VCaP (cell line): Measurements from ENCODE around the gene VSTM2B.

Experiments
- H3K27ac ChIP-seq: fragments of 450-650 bp; 2 replicates; pipeline ENCODE4 v1.5.1; 2017
- TF ChIP-seq, protein P1 (sequence below): fragments of 450-650 bp; conservative IDR thresholded peaks from 2 replicates; pipeline ENCODE4 v1.5.1; 2017; ENCODE audit warnings: mild to moderate bottlenecking, moderate library complexity

The VSTM2B gene

DNA sequence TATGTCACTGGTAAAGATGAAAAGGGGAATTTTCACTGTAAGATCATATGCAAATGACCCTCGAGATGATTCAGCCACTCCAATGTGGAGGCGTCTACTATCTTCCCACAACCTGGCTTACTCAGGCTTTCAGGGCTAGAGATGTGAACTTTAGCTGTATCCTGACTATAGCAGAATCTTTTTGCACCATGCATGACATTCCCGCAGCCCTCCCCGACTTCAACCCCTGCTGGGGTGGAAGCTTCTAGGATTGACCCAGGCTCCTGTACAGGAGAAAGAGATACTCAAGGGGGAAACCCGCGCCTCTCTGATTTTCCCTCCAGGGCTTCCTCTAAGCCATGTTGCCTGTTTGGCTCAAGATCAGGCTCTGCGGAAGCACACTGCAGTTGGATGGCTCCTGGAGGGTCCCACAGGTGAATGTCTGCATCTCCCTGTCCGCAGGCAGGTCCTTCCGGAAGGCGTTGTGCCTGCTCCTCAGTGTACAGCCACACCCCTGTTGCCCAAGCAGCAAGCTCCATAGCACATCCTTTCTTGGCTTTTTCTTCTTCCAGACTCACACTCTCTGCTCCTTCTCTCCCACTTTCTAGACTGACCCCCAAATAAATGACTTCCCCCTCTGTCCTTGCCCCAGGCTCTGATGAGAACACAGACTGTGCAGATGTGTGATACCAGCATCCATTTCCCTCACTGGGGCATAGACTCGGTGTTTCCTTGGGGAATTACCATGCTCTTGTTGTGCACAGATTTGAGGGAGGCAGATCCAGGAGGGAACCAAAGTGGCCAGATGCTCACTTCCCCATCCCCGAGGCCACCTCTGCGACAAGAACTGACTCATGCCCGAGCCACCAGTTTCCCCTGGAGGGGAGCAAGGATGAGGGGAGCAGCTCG is 51.2 kb downstream of the VSTM2B start:
- TF ChIP-seq, protein P1, sequence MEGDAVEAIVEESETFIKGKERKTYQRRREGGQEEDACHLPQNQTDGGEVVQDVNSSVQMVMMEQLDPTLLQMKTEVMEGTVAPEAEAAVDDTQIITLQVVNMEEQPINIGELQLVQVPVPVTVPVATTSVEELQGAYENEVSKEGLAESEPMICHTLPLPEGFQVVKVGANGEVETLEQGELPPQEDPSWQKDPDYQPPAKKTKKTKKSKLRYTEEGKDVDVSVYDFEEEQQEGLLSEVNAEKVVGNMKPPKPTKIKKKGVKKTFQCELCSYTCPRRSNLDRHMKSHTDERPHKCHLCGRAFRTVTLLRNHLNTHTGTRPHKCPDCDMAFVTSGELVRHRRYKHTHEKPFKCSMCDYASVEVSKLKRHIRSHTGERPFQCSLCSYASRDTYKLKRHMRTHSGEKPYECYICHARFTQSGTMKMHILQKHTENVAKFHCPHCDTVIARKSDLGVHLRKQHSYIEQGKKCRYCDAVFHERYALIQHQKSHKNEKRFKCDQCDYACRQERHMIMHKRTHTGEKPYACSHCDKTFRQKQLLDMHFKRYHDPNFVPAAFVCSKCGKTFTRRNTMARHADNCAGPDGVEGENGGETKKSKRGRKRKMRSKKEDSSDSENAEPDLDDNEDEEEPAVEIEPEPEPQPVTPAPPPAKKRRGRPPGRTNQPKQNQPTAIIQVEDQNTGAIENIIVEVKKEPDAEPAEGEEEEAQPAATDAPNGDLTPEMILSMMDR = no peak
- no peak overlapping the region for H3K27ac ChIP-seq

DNA sequence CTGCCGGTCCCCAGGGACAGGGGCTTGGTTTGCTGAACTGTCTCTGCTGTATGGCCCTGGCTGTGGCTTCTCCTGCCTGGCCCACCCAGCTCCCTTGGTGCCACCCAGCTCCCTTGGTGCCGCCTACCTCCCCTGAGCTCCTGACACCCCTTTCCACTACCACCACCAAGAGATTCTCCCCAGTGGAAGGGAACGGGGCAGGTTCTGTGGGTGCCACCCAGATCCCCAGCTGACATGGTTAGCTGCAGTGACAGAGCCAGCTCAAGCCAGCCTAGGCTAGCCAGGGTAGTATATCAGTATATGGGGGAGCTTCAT is 51.8 kb downstream of the VSTM2B start:
- TF ChIP-seq, protein P1 = no peak
- H3K27ac ChIP-seq = no peak overlapping the region

DNA sequence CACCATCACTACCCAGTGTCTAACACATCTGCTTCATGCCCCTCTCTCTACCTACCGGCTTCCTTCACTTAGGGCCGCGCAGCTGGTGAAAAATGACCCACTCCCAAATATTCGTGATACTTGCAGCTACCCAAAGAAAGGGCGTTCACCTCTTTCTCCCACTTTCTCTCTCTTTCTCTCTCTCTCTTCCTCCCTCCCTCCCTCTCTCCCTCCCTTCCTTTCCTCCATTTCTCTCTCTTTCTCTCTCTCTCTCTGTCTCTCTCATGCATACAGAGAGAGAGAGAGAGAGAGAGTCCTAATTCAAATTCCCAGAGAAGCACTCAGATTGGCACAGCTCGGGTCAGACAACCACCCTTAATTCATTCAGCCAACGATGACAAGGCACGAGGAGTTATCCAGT is 52.6 kb downstream of the VSTM2B start:
- no peak overlapping the region for H3K27ac ChIP-seq
- TF ChIP-seq, protein P1 = no peak

DNA sequence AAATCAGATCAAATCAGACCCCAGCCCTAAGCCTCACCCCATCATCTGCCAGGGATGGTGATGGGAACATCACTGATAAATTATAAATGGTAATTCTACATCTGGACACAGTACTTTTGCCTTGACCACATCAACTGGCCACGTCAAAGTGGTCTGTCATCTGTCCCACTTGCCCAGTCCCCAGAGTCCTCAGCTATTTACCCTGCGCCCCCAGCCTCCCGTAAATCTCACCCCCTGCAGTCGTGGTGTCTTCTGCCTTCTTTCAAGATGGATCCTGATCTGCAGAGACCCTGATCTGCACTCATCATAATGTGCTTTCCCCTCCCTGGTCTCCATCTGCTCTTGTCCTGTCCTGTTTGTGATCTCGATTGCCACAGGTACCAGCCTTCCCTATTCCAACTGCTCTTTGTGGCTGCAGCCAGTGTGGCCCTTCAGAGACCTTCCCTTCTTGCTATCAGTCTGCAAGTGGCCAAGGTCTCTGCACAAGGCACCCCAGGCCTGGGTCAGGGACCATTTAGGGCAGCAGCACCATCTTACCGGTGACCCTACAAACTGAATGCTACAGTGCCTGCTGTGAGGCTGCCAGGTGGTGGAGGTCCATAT is 53.6 kb downstream of the VSTM2B start:
- TF ChIP-seq, protein P1 = no peak
- no peak overlapping the region for H3K27ac ChIP-seq

DNA sequence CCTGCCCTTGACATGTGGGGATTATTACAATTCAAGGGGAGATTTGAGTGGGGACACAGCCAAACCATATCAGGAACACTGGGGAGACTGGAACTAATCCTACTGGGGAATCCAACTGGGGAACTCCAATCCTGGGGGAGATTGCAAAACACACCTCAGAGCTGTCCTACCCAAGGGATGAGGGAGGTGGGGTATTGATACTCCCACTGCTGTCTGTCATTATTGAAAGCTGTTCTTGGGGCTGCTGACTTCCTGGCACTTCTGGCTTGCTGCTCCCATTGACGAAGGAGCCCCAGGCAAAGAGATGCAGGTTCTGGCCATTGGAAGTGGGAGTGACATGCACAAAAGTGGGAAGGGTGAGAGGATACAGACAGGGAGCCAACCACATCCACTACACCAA is 55.6 kb downstream of the VSTM2B start:
- TF ChIP-seq, protein P1 = no peak
- H3K27ac ChIP-seq = no peak overlapping the region

DNA sequence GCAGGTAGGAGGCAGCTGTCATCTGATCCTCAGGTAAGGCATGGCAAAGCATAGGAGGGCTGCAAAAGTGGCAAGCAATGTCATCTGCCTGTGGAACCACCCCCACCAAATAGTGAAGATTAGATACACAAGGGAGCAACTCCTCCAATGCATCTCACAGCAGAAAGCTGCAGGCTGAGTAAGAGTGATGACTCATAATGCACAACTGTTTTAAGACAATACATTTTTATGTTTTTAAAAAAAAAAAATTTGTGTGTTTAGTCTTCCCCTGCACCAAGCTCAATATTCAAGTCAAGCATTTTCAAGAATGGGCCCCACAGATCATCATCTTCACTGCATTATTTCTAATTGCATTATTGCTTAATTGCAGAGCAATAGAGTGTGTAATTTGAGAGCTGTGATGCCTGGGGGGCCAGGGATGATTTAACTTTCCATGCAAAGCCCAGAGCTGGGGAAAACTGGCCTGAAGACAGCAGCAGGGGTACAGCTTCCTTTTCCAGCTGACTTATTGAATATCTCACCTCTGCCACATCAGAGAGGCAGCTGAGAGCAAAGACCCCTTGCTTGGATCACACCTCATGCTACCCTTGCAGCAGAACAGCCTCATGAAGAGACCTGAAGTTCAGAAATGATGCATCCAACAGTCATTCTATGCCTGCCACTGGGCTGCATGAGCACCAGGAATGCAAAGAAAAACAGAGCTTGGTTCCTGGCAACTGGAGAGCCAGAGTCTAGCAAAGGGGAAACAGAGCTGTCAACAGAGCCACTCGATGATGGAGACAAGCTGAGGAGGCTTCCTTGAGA is 57.6 kb downstream of the VSTM2B start:
- H3K27ac ChIP-seq = no peak overlapping the region
- TF ChIP-seq, protein P1 = no peak

DNA sequence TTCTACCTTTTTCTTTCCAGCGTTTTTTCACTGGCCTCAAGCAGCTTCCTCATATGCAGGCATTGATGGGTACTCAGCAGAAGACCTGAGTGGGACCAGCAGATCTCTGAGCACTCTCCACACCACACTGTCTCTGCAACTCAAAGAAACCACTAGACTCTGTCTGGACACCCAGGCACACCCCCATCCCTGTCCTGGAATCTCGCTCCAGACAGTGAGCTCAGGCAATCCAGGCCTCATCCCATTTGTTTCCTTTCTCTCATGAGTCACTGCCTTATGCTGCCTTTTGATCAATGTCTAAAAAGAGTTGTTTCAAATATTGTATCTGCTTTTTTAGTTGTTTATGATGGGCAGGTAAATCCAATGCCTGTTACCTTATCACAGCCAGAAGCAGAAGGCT is 60.6 kb downstream of the VSTM2B start:
- no peak overlapping the region for H3K27ac ChIP-seq
- TF ChIP-seq, protein P1 = no peak
